ENCODE data around the gene UNC5B.
"Not testable (repeated sequence)": the region's sequence is repeated elsewhere in the genome, so short reads cannot be mapped to it uniquely, and the experiment has no call there.

UNC5B gene

GRCh38 chr10:71269301-71270288 lies 57.2 kb downstream of the UNC5B start:
- DNase-seq, result no peak

- peak in 2 of 6 experiments; percentile 2 to 3 for DNase-seq
Observed at GRCh38 chr10:71270301-71271220, 58.2 kb downstream of the UNC5B start.

- DNase-seq, result no peak
Observed at GRCh38 chr10:71271662-71272055, 59.3 kb downstream of the UNC5B start.

- no peak for DNase-seq
Observed at GRCh38 chr10:71272056-71272771, 59.8 kb downstream of the UNC5B start.

GRCh38 chr10:71272974-71273373 lies 60.6 kb downstream of the UNC5B start:
- not testable (repeated sequence) for DNase-seq

- DNase-seq, result no peak
Observed at GRCh38 chr10:71273506-71273905, 61.1 kb downstream of the UNC5B start.

GRCh38 chr10:71274901-71275796 lies 62.8 kb downstream of the UNC5B start:
- DNase-seq, result no peak

- no peak for DNase-seq
Observed at GRCh38 chr10:71276873-71277272, 64.5 kb downstream of the UNC5B start.

- DNase-seq, result no peak
Observed at GRCh38 chr10:71277914-71278665, 65.7 kb downstream of the UNC5B start.

- DNase-seq, result no peak
Observed at GRCh38 chr10:71278691-71279588, 66.6 kb downstream of the UNC5B start.

GRCh38 chr10:71279590-71280170 lies 67.3 kb downstream of the UNC5B start:
- DNase-seq, result no peak

- DNase-seq, result no peak
Observed at GRCh38 chr10:71280216-71280615, 67.8 kb downstream of the UNC5B start.

GRCh38 chr10:71280825-71281224 lies 68.5 kb downstream of the UNC5B start:
- no peak for DNase-seq

- no peak for DNase-seq
Observed at GRCh38 chr10:71281646-71282322, 69.4 kb downstream of the UNC5B start.

- no peak for DNase-seq
Observed at GRCh38 chr10:71282323-71282680, 69.9 kb downstream of the UNC5B start.

GRCh38 chr10:71283410-71283809 lies 71.0 kb downstream of the UNC5B start:
- DNase-seq, result no peak

- no peak for DNase-seq
Observed at GRCh38 chr10:71283876-71284275, 71.5 kb downstream of the UNC5B start.

GRCh38 chr10:71284544-71285179 lies 72.3 kb downstream of the UNC5B start:
- DNase-seq, result no peak

All from stimulated activated naive CD4-positive, alpha-beta T cell (primary cell).